ENCODE data around the gene MICA.

Gene MICA

DNA sequence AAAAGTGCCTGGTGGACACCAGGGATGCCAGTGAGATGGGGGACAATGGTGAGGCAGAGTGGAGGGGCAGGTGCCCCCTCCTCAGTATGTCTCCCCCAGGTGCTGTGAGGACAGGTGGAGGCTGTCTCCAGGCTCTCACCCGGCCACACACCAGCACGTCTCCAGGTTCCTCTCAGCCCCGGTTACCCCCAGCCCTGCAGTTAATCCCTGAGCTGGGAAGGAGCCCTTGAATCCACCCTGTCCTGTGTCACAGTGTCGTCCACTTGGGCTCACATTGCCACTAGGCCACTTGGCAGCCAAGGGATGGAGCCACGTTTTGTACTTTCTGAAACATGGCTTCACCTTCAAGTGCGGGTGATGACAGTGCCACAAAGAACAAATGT is 24.7 kb upstream of the MICA start:
- POLR2A ChIA-PET, result no interaction called here
- 82% methylated on average over 6 of the region's 6 CpGs for WGBS (ENCODE audit: insufficient coverage)

DNA sequence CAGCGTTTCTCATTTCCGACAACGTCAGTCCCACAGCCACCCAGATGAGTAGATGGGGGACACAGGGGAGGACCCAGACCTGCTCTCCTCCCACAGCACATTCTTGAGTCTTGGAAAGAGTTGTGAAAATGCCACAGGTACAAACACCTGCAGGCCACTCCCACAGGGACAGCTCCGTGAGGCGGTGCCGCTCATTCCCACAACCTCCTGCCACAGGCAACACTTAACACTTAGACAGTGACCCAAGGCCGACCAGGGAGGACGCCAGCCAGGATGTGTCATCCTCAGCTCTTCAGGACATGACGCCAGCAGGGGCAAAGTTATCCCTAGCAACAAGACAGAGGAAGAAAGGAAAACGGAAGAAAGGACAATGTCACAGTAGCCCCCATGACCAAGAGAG is 23.5 kb upstream of the MICA start:
- Histone ChIP-seq H3K4me3 (ENCODE audit: control insufficient read depth in 1 of 7, extremely low read depth in 1 of 7, insufficient read depth in 4 of 7, low read depth in 2 of 7, low read length in 6 of 7) (no peak overlapping the region), H3K27me3 (replicated peaks in 2 of 5; ENCODE audit: control insufficient read depth in 4 of 5, insufficient read depth in 5 of 5, low read length in 4 of 5) (peaks cover 0 to 2% (median 0%) of the 10 kb centered on the region in 5 experiments), H3K4me1 (ENCODE audit: control extremely low read depth in 1 of 4, control insufficient read depth in 4 of 4, insufficient read depth in 4 of 4, low read length in 3 of 4) (no peaks in the 10 kb centered on the region), H3K36me3 (ENCODE audit: control insufficient read depth in 4 of 4, insufficient read depth in 4 of 4, low read length in 3 of 4) (no peaks in the 10 kb centered on the region), H3K9me3 (ENCODE audit: control extremely low read depth in 1 of 5, control insufficient read depth in 4 of 5, insufficient read depth in 2 of 5, low read depth in 1 of 5, low read length in 4 of 5) (no peaks in the 10 kb centered on the region), H3K27ac (ENCODE audit: insufficient read depth in 1 of 2, low read depth in 1 of 2, low read length in 2 of 2, poor library complexity in 1 of 2, severe bottlenecking in 2 of 2) (no peak overlapping the region)
- ChIA-PET CTCF (interaction anchor here (0.8 to 2.4 kb wide), 3 partner anchors 9 to 62 kb away, joined by 4 to 9 read pairs (median 7); no protein-coding TSS in a partner anchor), POLR2A (no interaction called here)
- WGBS (ENCODE audit: insufficient coverage), result 65% methylated on average over 10 of the region's 10 CpGs
- no peak for DNase-seq

More for the DNA sequence above, 24.7 kb upstream of the MICA start:
- DNase-seq, result no peak
- Histone ChIP-seq H3K9me3 (ENCODE audit: control extremely low read depth in 1 of 5, control insufficient read depth in 4 of 5, insufficient read depth in 2 of 5, low read depth in 1 of 5, low read length in 4 of 5) (no peaks in the 10 kb centered on the region), H3K36me3 (ENCODE audit: control insufficient read depth in 4 of 4, insufficient read depth in 4 of 4, low read length in 3 of 4) (no peaks in the 10 kb centered on the region), H3K4me3 (ENCODE audit: control insufficient read depth in 1 of 7, extremely low read depth in 1 of 7, insufficient read depth in 4 of 7, low read depth in 2 of 7, low read length in 6 of 7) (no peak overlapping the region), H3K27ac (ENCODE audit: insufficient read depth in 1 of 2, low read depth in 1 of 2, low read length in 2 of 2, poor library complexity in 1 of 2, severe bottlenecking in 2 of 2) (no peak overlapping the region), H3K27me3 (replicated peaks in 2 of 5; ENCODE audit: control insufficient read depth in 4 of 5, insufficient read depth in 5 of 5, low read length in 4 of 5) (peaks cover 0 to 2% (median 0%) of the 10 kb centered on the region in 5 experiments), H3K4me1 (ENCODE audit: control extremely low read depth in 1 of 4, control insufficient read depth in 4 of 4, insufficient read depth in 4 of 4, low read length in 3 of 4) (no peaks in the 10 kb centered on the region)
- CTCF ChIA-PET, result interaction anchor here (1.1 to 6.3 kb wide), 3 partner anchors 13 to 183 kb away, joined by 3 to 28 read pairs (median 26); no protein-coding TSS in a partner anchor

DNA sequence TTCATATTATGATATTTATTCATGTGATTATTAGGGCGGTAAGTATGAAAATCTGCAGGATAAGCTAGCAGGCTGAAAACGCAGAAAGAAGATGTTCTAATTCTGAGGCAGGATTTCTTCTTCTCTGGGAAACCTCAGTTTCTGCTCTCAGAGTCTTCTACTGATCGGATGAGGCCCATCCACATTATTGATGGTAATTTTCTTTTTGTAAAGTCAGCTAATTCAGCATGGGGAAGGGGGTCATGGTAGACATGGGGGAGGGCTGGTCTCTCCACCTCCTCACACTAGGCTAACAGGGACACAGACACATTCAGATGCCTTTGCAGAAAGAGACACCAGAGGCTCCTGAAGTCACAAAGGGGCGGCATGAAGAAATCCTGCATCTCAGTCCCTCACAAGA is 21.7 kb upstream of the MICA start:
- Histone ChIP-seq H3K4me1 (ENCODE audit: control extremely low read depth in 1 of 4, control insufficient read depth in 4 of 4, insufficient read depth in 4 of 4, low read length in 3 of 4) (no peaks in the 10 kb centered on the region), H3K4me3 (ENCODE audit: control insufficient read depth in 1 of 7, extremely low read depth in 1 of 7, insufficient read depth in 4 of 7, low read depth in 2 of 7, low read length in 6 of 7) (no peak overlapping the region), H3K27me3 (replicated peaks in 2 of 5; ENCODE audit: control insufficient read depth in 4 of 5, insufficient read depth in 5 of 5, low read length in 4 of 5) (peaks cover 0 to 2% (median 0%) of the 10 kb centered on the region in 5 experiments), H3K36me3 (ENCODE audit: control insufficient read depth in 4 of 4, insufficient read depth in 4 of 4, low read length in 3 of 4) (no peaks in the 10 kb centered on the region), H3K9me3 (ENCODE audit: control extremely low read depth in 1 of 5, control insufficient read depth in 4 of 5, insufficient read depth in 2 of 5, low read depth in 1 of 5, low read length in 4 of 5) (no peaks in the 10 kb centered on the region), H3K27ac (ENCODE audit: insufficient read depth in 1 of 2, low read depth in 1 of 2, low read length in 2 of 2, poor library complexity in 1 of 2, severe bottlenecking in 2 of 2) (no peak overlapping the region)
- no peak for DNase-seq
- 94% methylated on average over 3 of the region's 4 CpGs for WGBS (ENCODE audit: insufficient coverage)
- ChIA-PET CTCF (interaction anchor here (0.9 to 2.4 kb wide), 6 partner anchors 11 to 570 kb away, joined by 3 to 9 read pairs (median 5); no protein-coding TSS in a partner anchor), POLR2A (no interaction called here)

DNA sequence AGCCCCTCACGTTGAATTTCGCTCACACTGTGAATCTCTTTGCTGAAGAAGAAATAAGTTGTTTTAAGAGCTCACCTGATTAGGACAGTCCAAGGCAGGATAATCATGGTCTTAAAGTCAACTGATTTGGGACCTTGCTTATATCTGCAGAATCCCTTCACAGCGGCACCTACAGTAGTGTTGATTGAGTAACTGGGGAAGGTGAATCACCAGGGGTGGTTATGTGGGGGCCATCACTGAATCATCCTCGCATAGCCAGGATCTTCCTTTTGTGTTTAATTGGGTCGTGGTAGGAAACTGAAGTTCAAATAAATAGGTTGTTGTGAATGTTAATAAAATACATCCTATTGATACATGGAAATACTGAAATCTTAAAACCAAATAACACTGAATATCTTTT is 20.2 kb upstream of the MICA start:
- no peak for DNase-seq
- H3K36me3 ChIP-seq (ENCODE audit: control insufficient read depth in 4 of 4, insufficient read depth in 4 of 4, low read length in 3 of 4), result no peaks in the 10 kb centered on the region
- ChIA-PET CTCF (interaction anchor here (0.6 to 1.6 kb wide), 3 partner anchors 14 to 1267 kb away, joined by 3 to 7 read pairs (median 3); no protein-coding TSS in a partner anchor), POLR2A (no interaction called here)
- H3K27me3 ChIP-seq (replicated peaks in 2 of 5; ENCODE audit: control insufficient read depth in 4 of 5, insufficient read depth in 5 of 5, low read length in 4 of 5), result peaks cover 0 to 2% (median 0%) of the 10 kb centered on the region in 5 experiments
- H3K9me3 ChIP-seq (ENCODE audit: control extremely low read depth in 1 of 5, control insufficient read depth in 4 of 5, insufficient read depth in 2 of 5, low read depth in 1 of 5, low read length in 4 of 5), result no peaks in the 10 kb centered on the region
- WGBS (ENCODE audit: insufficient coverage), result 100% methylated on average over 2 of the region's 5 CpGs
- H3K27ac ChIP-seq (ENCODE audit: insufficient read depth in 1 of 2, low read depth in 1 of 2, low read length in 2 of 2, poor library complexity in 1 of 2, severe bottlenecking in 2 of 2), result no peak overlapping the region
- H3K4me3 ChIP-seq (ENCODE audit: control insufficient read depth in 1 of 7, extremely low read depth in 1 of 7, insufficient read depth in 4 of 7, low read depth in 2 of 7, low read length in 6 of 7), result no peak overlapping the region
- no peaks in the 10 kb centered on the region for H3K4me1 ChIP-seq (ENCODE audit: control extremely low read depth in 1 of 4, control insufficient read depth in 4 of 4, insufficient read depth in 4 of 4, low read length in 3 of 4)

DNA sequence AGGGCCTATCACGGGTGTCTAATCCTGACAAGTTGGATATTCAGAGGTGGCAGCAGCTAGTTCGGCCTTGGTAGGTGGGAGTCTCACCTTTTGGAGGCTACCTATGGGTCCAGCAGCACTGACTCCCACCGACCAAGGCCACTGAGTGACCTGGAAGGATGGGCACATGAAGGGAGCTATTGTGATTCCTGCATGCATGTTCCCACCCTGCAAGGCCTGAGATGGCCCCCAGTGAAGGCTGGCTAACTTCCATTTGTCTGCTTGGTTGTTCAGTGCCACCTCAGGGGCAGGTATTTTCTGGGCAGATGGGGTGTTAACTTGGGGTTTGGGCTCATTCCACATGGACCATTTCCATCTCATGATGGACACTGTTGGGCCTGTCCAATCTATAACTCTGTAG is 18.4 kb upstream of the MICA start:
- H3K36me3 ChIP-seq (ENCODE audit: control insufficient read depth in 4 of 4, insufficient read depth in 4 of 4, low read length in 3 of 4), result no peaks in the 10 kb centered on the region
- no peak overlapping the region for H3K27ac ChIP-seq (ENCODE audit: insufficient read depth in 1 of 2, low read depth in 1 of 2, low read length in 2 of 2, poor library complexity in 1 of 2, severe bottlenecking in 2 of 2)
- ChIA-PET CTCF (no interaction called here), POLR2A (no interaction called here)
- H3K4me1 ChIP-seq (ENCODE audit: control extremely low read depth in 1 of 4, control insufficient read depth in 4 of 4, insufficient read depth in 4 of 4, low read length in 3 of 4), result no peaks in the 10 kb centered on the region
- no peak for DNase-seq
- H3K4me3 ChIP-seq (ENCODE audit: control insufficient read depth in 1 of 7, extremely low read depth in 1 of 7, insufficient read depth in 4 of 7, low read depth in 2 of 7, low read length in 6 of 7), result no peak overlapping the region
- peaks cover 0 to 2% (median 0%) of the 10 kb centered on the region in 5 experiments for H3K27me3 ChIP-seq (replicated peaks in 2 of 5; ENCODE audit: control insufficient read depth in 4 of 5, insufficient read depth in 5 of 5, low read length in 4 of 5)
- no peaks in the 10 kb centered on the region for H3K9me3 ChIP-seq (ENCODE audit: control extremely low read depth in 1 of 5, control insufficient read depth in 4 of 5, insufficient read depth in 2 of 5, low read depth in 1 of 5, low read length in 4 of 5)
- 90% methylated on average over 3 of the region's 3 CpGs for WGBS (ENCODE audit: insufficient coverage)

DNA sequence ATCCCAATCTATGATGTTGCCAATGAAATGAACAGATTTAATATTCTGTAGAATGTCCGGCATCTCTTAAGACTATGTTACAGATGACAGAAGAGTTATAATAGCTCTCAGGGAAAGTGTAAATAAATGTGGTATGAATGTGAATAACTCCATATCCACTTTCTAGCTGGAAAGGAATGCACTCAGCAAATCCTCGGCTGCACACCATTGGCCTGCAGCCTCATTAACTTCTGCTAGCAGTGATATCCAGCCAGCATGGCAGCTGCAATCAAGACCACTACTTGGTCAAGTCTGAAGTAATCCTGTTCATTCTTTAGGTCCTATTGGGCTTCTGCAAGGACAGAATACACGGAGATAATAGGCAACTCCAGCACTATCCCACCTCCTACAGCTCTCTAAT is 17.3 kb upstream of the MICA start:
- Histone ChIP-seq H3K4me1 (ENCODE audit: control extremely low read depth in 1 of 4, control insufficient read depth in 4 of 4, insufficient read depth in 4 of 4, low read length in 3 of 4) (no peaks in the 10 kb centered on the region), H3K9me3 (ENCODE audit: control extremely low read depth in 1 of 5, control insufficient read depth in 4 of 5, insufficient read depth in 2 of 5, low read depth in 1 of 5, low read length in 4 of 5) (no peaks in the 10 kb centered on the region), H3K4me3 (ENCODE audit: control insufficient read depth in 1 of 7, extremely low read depth in 1 of 7, insufficient read depth in 4 of 7, low read depth in 2 of 7, low read length in 6 of 7) (no peak overlapping the region), H3K36me3 (ENCODE audit: control insufficient read depth in 4 of 4, insufficient read depth in 4 of 4, low read length in 3 of 4) (no peaks in the 10 kb centered on the region), H3K27ac (ENCODE audit: insufficient read depth in 1 of 2, low read depth in 1 of 2, low read length in 2 of 2, poor library complexity in 1 of 2, severe bottlenecking in 2 of 2) (no peak overlapping the region), H3K27me3 (replicated peaks in 2 of 5; ENCODE audit: control insufficient read depth in 4 of 5, insufficient read depth in 5 of 5, low read length in 4 of 5) (peaks cover 0 to 2% (median 0%) of the 10 kb centered on the region in 5 experiments)
- POLR2A ChIA-PET, result interaction anchor here (0.5 kb wide), 1 partner anchor 156 kb away, joined by 3 read pairs; no protein-coding TSS in a partner anchor
- no peak for DNase-seq
- CTCF ChIA-PET, result interaction anchor here (1.5 to 2.7 kb wide), 2 partner anchors 10 kb away, joined by 3 to 8 read pairs; no protein-coding TSS in a partner anchor
- 100% methylated on average over 1 of the region's 3 CpGs for WGBS (ENCODE audit: insufficient coverage)

DNA sequence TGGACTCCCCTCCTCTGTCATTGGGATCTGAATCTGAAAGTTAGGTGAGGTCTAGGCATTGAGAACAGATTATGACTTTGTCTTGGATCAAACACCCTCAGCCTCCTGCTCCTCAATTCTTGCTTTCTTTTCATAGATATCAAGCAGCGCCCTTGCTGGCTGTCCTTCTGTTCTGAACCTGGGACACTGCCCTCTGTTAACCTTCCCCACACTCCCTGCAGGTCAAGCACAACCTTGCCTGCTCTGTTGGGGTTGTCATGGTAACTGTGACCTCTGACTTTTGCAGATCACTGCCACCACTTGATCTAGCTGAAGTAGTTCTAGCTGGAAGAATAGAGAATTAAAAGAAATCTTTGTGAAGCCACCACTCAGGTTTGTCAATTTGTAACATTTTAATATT is 16.4 kb upstream of the MICA start:
- Histone ChIP-seq H3K27ac (ENCODE audit: insufficient read depth in 1 of 2, low read depth in 1 of 2, low read length in 2 of 2, poor library complexity in 1 of 2, severe bottlenecking in 2 of 2) (no peak overlapping the region), H3K36me3 (ENCODE audit: control insufficient read depth in 4 of 4, insufficient read depth in 4 of 4, low read length in 3 of 4) (no peaks in the 10 kb centered on the region), H3K4me1 (ENCODE audit: control extremely low read depth in 1 of 4, control insufficient read depth in 4 of 4, insufficient read depth in 4 of 4, low read length in 3 of 4) (no peaks in the 10 kb centered on the region), H3K27me3 (replicated peaks in 2 of 5; ENCODE audit: control insufficient read depth in 4 of 5, insufficient read depth in 5 of 5, low read length in 4 of 5) (peaks cover 0 to 1% (median 0%) of the 10 kb centered on the region in 5 experiments), H3K9me3 (ENCODE audit: control extremely low read depth in 1 of 5, control insufficient read depth in 4 of 5, insufficient read depth in 2 of 5, low read depth in 1 of 5, low read length in 4 of 5) (no peaks in the 10 kb centered on the region), H3K4me3 (ENCODE audit: control insufficient read depth in 1 of 7, extremely low read depth in 1 of 7, insufficient read depth in 4 of 7, low read depth in 2 of 7, low read length in 6 of 7) (no peak overlapping the region)
- POLR2A ChIA-PET, result interaction anchor here (0.5 kb wide), 1 partner anchor 157 kb away, joined by 3 read pairs; no protein-coding TSS in a partner anchor
- CTCF ChIA-PET, result interaction anchor here (1.5 to 2.7 kb wide), 2 partner anchors 9 to 11 kb away, joined by 3 to 8 read pairs; no protein-coding TSS in a partner anchor
- no peak for DNase-seq
- WGBS (ENCODE audit: insufficient coverage), result 100% methylated on average over 1 of the region's 1 CpG

Data from common myeloid progenitor, CD34-positive (primary cell).